ENCODE measurements around the gene PLAGL1. TPM values are rescaled to one million over a fixed set of nuclear protein-coding genes. Genes with fewer than 3 reads are reported as not detected.
"Not testable (repeated sequence)": the region's sequence is repeated elsewhere in the genome, so short reads cannot be mapped to it uniquely, and the experiment has no call there.

PLAGL1 gene
- polyA plus RNA-seq, 4 donors, result 88.8 to 149 (median 102) TPM

DNA sequence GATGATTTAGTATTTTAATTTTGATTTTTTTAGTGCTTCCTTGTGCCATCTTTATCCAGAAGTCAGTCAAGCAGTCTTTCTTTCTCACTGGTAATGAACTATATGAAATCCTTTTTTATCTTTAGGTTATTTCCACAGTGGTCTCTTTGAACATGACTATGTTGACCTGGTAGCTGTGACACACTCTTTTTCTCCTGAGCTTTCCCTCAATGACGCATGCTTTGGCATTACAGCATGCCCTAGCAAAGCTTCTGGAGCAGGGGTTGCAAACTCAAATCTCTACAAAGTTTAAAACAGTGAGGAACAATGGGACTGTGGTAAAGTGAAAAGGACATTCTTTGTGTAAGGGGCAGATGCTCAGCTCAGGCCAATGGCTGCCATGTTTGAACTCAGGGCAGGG, 4.5 kb upstream of the PLAGL1 start:
- no peak for DNase-seq (ENCODE audit: low read depth in 4 of 4, low spot score in 3 of 4)

DNA sequence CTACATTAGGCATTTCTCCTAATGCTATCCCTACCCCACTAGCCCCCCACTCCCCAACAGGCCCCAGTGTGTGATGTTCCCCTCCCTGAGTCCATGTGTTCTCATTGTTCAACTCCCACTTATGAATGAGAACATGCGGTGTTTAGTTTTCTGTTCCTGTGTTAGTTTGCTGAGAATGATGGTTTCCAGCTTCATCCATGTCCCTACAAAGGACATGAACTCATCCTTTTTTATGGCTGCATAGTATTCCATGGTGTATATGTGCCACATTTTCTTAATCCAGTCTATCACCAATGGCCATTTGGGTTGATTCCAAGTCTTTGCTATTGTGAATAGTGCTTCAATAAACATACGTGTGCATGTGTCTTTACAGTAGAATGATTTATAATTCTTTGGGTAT, 1.6 kb upstream of the PLAGL1 start:
- DNase-seq (ENCODE audit: low read depth in 4 of 4, low spot score in 3 of 4), result not testable (repeated sequence)

DNA sequence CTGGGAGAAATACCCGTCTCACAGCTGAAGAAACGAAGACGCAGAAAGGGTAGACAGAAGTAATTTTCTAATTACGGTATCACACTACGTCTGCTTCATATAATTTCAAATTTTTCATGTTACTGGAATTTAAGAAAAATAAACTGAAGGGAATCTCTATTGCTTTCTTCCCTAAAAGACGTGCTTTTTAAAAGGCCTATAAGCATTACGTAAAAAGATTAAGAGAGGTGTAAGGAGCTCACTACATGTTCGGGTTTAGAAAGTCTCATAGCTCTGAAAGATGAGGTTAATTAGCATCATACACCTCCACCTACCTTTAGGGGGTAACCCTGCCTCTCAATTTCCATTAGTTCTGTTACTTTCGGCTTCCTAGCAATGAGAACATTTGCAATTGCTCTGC, 787 bp upstream of the PLAGL1 start:
- DNase-seq (ENCODE audit: low read depth in 4 of 4, low spot score in 3 of 4), result no peak

DNA sequence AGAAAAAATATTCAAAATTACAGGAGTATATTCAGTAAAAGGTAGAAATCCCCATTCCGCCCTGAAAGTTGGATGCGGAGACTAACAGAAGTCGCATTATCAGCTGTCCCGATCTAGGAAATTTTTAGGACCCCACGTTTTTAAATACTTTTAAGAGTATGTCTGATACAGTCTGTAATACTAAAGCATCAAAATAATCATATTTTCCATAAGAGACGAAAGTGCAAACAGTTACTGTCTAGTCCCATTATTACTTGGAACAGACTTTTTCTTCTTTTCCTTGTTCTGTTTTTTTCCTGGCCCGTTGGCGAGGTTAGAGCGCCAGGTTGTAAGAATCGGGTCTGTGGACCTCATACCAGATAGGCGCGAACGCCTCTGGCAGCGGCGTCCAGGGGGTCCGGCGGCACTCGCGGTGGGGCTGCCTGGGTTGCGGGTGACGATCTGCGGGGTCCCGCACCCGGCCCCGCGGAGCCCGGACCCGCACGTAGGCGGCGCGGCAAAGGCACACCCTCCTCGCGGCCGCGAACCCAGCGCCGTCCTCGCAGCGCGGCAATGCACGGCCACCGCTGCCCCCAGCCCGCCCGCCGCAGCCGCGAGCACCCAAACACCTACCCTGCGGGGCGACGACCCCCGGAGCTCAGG, 460 bp downstream of the PLAGL1 start:
- DNase-seq (ENCODE audit: low read depth in 4 of 4, low spot score in 3 of 4), result no peak

GRCh38 chr6:144006736-144007477, 1.2 kb downstream of the PLAGL1 start:
- no peak for DNase-seq (ENCODE audit: low read depth in 4 of 4, low spot score in 3 of 4)

- DNase-seq (ENCODE audit: low read depth in 4 of 4, low spot score in 3 of 4), result no peak
These were observed 8.7 kb downstream of the PLAGL1 start for GRCh38 chr6:143999406-143999805.

DNA sequence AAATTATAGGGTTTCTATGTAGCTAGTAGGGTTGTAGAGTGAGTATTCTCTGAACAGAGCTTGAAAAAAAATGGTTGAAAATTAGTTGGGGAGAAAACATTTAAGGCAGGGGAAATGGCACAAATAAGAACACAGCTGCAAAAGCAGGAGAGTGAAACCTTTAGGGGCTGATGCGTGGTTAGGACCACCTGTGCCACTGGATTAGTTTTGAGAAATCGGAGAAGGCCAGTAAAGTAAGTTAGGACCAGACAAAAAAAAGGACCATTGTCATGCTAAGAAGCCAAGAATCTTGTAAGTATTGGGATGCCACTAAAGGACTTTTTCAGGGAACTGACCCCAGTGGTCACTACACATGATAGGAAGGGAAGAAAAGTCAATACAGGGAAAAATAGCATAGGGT, 9.4 kb downstream of the PLAGL1 start:
- DNase-seq (ENCODE audit: low read depth in 4 of 4, low spot score in 3 of 4), result no peak

GRCh38 chr6:143993965-143994646, 14.0 kb downstream of the PLAGL1 start:
- no peak for DNase-seq (ENCODE audit: low read depth in 4 of 4, low spot score in 3 of 4)

DNA sequence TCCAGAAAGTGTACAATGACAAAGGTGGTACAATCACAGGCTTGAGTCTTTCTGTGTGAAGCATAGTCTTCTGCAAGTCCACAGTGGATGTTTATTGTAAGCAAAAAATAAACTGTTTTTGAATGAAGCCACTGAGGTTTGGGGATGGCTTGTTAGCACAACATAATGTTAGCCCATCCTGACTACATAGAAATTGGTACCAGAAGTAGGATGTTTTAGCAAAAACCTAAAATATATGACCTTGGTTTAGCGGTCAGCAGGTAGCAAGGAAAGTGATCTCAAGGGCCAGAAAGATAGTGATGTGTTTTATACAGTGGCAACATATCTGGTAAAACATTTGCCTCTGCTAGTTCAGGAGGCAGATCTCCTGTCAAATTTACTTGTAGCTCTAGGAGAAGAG, 15.8 kb downstream of the PLAGL1 start:
- DNase-seq (ENCODE audit: low read depth in 4 of 4, low spot score in 3 of 4), result no peak

GRCh38 chr6:143986463-143987065, 21.5 kb downstream of the PLAGL1 start:
- DNase-seq (ENCODE audit: low read depth in 4 of 4, low spot score in 3 of 4), result no peak

GRCh38 chr6:143984666-143985065, 23.4 kb downstream of the PLAGL1 start:
- no peak for DNase-seq (ENCODE audit: low read depth in 4 of 4, low spot score in 3 of 4)

DNA sequence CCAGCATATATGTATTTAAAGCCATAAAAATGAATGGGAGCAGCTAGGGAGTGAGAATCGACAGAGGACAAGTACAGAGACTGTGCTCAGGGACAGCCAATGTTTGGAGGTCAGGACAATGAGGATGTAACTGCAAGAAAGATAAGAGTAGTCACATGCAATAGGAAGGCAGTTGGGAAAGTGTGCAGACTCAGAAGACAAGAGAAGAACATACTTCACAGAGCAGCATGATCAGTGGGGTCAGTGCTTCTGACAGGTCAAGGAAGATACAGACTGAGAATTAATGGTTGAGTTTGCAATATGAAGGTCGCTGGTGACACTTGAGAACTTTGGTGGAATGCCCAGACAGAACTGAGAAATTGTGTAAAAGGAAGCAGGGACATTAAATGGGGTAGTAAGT, 25.1 kb downstream of the PLAGL1 start:
- no peak for DNase-seq (ENCODE audit: low read depth in 4 of 4, low spot score in 3 of 4)

DNA sequence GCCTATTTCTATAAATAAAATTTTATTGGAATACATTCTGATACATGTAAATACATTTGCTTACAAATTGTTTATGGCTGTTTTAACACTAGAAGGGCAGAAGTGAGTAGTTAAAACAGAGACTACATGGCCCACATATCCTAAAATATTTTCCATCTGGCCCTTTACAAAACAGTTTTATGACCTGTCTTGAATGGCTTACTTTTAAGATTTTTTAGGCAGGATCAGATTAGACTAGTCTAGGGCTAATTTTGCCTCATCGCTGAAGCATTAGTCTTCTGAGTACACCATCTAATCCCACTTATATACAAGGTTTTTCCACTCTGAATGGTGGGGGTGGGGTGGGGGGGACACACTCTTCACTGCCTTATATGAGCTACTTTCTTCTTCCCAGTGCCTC, 27.1 kb downstream of the PLAGL1 start:
- DNase-seq (ENCODE audit: low read depth in 4 of 4, low spot score in 3 of 4), result no peak

DNA sequence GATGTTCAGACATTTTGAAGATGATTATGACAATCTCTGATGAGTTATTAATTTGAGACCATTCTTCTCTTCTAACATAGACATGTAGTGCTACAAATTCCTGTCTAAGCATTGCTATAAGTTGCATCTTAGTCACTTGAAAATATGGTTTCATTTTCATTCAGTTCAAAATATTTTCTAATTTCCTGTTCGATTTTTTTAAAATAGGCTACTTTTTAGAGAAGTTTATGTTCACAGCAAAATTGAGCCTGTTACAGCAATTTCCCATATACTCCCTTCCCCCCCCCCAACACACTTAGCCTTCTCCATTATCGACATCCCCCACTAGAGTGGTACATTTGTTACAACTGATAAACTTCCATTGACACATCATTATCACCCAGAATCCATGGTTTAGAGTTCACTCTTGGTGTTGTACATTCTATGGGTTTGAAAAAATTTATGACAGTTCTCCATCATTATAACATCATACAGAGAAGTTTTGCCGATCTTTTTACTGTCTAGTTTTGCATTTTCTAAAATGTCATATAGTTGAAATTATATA, 31.2 kb downstream of the PLAGL1 start:
- no peak for DNase-seq (ENCODE audit: low read depth in 4 of 4, low spot score in 3 of 4)

DNA sequence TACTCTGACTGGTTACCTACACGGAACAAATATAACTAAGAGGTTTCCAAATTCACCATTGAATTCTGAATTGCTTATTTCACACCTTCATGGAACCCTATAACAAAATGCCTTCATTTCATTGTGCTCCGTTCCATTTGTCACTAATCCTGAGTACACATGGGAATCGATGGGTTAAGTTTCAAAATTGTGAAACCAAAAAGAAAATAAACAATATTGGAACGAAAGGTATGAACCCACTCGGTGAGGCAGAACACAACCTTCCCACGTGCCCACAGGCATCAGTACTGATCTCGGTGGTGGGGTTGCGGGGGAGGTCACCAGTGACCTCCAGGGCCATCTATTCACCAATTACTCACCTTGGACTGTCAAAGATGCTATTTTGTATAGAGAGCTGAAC, 34.0 kb downstream of the PLAGL1 start:
- no peak for DNase-seq (ENCODE audit: low read depth in 4 of 4, low spot score in 3 of 4)

DNA sequence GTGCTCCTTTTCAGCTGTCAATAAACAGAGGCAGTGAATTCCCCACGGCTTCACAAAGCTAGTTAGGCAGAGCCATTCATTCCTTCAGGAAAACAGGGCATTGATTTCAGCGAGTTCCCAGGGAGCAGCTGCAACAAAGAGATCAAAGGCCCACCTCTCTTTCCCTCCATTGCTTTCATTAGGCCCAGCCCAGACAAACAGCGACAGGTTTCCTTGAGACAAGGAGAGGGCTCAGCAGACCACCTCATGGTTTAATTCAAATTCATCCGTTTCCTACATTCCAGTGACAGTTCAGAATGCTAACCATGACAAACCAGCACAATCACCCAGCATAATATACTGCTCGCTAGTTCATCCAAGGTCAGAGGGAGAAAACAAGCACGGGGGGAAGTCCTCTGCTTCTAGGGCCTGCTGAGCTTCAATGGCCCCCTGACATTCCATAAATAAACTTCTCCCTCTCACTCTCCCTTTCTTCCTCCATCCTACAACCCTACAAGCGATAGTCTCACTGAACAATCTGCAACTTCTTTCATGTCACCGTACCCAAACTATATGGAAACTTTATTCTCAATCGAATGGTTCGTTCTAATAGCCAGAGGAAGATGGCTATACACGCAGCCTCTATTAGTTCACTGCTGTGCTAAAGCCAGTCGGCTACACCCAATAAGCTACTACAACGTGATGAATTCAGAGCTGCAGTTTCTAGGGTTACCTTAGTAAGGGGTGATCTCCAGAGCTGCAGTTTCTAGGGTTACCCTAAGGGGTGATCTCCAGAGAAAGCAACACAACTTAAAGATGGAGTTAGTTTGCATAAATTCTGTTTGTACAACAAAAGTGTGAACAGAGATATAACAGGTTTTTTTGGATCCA, 34.7 kb downstream of the PLAGL1 start:
- DNase-seq (ENCODE audit: low read depth in 4 of 4, low spot score in 3 of 4), result no peak

GRCh38 chr6:143971482-143972205, 36.4 kb downstream of the PLAGL1 start:
- DNase-seq (ENCODE audit: low read depth in 4 of 4, low spot score in 3 of 4), result no peak

GRCh38 chr6:143970456-143971218, 37.4 kb downstream of the PLAGL1 start:
- DNase-seq (ENCODE audit: low read depth in 4 of 4, low spot score in 3 of 4), result no peak

GRCh38 chr6:143969077-143969476, 39.0 kb downstream of the PLAGL1 start:
- no peak for DNase-seq (ENCODE audit: low read depth in 4 of 4, low spot score in 3 of 4)
